Osteocyte (in vitro differentiated cells): ENCODE results near the gene PAPSS2. TPM values are rescaled to one million over a fixed set of nuclear protein-coding genes. Genes with fewer than 3 reads are reported as not detected.
A peak's percentile ranks its signal among the peaks of the same experiment; 100 is the strongest.

Source experiments
- DNase-seq: peaks from one replicate; pipeline ENCODE4 v3.0.0; 2021; ENCODE audit warnings: mixed read lengths; ENCODE audit not compliant: unreplicated experiment; ENCODE audit errors: extremely low spot score
- H3K27ac Mint-ChIP-seq: one replicate; pipeline ENCODE4 v1.8.0; 2021; ENCODE audit warnings: mild to moderate bottlenecking, mixed read lengths; ENCODE audit not compliant: unreplicated experiment
- H3K27me3 Mint-ChIP-seq: one replicate; pipeline ENCODE4 v1.8.0; 2021; ENCODE audit warnings: mixed read lengths; ENCODE audit not compliant: unreplicated experiment
- H3K36me3 Mint-ChIP-seq: one replicate; pipeline ENCODE4 v1.8.0; 2021; ENCODE audit warnings: mixed read lengths; ENCODE audit not compliant: unreplicated experiment
- H3K4me1 Mint-ChIP-seq: one replicate; pipeline ENCODE4 v1.8.0; 2021; ENCODE audit warnings: mixed read lengths; ENCODE audit not compliant: unreplicated experiment
- H3K4me3 Mint-ChIP-seq: one replicate; pipeline ENCODE4 v1.8.0; 2021; ENCODE audit warnings: mild to moderate bottlenecking, moderate library complexity, mixed read lengths; ENCODE audit not compliant: unreplicated experiment
- H3K9me3 Mint-ChIP-seq: one replicate; pipeline ENCODE4 v1.8.0; 2021; ENCODE audit warnings: mixed read lengths; ENCODE audit not compliant: unreplicated experiment
- total RNA-seq: library from RNA; stranded (reverse); gene quantifications from 2 replicates; pipeline ENCODE4 v1.2.1, GENCODE V29; 2021
- TF ChIP-seq, protein P1 (sequence below): fragments of 200-600 bp; sonication (generic); IDR thresholded peaks from 2 replicates; pipeline ENCODE4 v1.5.0; 2021; ENCODE audit warnings: antibody characterized with exemption, mild to moderate bottlenecking, moderate library complexity

The PAPSS2 gene
- total RNA-seq, 1 donor from 2014 or later: 18.5 TPM

DNA sequence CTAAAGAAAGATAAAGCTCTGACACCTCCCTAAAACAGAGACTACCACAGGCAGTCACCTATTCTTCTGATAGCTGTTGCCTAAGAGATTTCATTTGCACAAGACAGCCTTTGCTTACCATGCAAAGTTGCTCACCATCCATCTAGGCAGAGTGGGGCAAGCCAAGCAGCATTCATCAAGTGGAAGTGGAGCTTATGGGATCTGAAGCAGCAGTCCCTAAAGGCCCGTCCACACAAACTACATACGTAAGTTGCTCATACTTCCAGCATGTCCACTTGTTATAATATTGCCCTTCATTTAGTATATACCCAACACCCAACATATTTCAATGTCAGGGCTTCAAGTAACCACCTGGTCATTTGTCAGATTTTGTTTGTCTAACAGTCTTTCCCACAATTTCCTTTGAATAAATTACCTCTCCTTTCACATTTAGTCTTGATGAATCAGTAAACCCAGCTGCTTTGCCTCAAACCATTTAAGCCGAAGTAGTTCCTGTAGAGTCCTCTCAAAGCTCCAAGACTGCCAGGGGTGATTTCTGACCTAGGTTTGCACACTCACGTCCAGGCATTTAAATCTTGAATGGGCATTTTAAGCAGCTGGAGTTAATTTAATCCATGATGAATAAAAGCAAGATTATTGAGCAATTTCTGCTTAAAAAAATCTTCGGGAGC lies 90.5 kb downstream of the PAPSS2 start:
- no peak overlapping the region for H3K27ac Mint-ChIP-seq
- peaks cover 7% of the 10 kb centered on the region for H3K4me1 Mint-ChIP-seq
- no peaks in the 10 kb centered on the region for H3K27me3 Mint-ChIP-seq
- no peak for DNase-seq
- H3K36me3 Mint-ChIP-seq: peaks cover 18% of the 10 kb centered on the region
- no peak overlapping the region for H3K4me3 Mint-ChIP-seq
- TF ChIP-seq, protein P1, sequence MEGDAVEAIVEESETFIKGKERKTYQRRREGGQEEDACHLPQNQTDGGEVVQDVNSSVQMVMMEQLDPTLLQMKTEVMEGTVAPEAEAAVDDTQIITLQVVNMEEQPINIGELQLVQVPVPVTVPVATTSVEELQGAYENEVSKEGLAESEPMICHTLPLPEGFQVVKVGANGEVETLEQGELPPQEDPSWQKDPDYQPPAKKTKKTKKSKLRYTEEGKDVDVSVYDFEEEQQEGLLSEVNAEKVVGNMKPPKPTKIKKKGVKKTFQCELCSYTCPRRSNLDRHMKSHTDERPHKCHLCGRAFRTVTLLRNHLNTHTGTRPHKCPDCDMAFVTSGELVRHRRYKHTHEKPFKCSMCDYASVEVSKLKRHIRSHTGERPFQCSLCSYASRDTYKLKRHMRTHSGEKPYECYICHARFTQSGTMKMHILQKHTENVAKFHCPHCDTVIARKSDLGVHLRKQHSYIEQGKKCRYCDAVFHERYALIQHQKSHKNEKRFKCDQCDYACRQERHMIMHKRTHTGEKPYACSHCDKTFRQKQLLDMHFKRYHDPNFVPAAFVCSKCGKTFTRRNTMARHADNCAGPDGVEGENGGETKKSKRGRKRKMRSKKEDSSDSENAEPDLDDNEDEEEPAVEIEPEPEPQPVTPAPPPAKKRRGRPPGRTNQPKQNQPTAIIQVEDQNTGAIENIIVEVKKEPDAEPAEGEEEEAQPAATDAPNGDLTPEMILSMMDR: no peak
- peaks cover 3% of the 10 kb centered on the region for H3K9me3 Mint-ChIP-seq

DNA sequence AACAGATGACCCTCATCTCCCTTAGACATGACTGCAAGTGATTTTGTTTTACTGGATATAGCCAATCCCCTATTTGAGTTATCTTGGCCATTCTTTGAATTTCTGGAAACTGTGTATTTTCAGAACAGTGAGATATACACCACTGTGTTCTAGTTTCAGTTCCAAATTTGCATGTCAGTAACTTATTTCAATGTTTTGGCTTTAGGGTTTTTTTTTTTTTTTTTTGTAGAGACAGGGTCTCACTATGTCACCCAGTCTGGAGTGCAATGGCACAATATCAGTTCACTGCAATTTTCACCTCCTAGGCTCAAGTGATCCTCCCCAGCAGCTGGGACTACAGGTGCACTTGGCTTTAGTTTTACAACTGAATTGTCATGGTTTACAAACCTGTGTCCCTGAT lies 91.1 kb downstream of the PAPSS2 start:
- Mint-ChIP-seq H3K4me3 (no peak overlapping the region), H3K27ac (peak overlapping the region; percentile 35), H3K36me3 (peaks cover 14% of the 10 kb centered on the region), H3K27me3 (no peaks in the 10 kb centered on the region), H3K4me1 (peaks cover 7% of the 10 kb centered on the region), H3K9me3 (peaks cover 3% of the 10 kb centered on the region)
- no peak for DNase-seq
- TF ChIP-seq, protein P1: no peak

DNA sequence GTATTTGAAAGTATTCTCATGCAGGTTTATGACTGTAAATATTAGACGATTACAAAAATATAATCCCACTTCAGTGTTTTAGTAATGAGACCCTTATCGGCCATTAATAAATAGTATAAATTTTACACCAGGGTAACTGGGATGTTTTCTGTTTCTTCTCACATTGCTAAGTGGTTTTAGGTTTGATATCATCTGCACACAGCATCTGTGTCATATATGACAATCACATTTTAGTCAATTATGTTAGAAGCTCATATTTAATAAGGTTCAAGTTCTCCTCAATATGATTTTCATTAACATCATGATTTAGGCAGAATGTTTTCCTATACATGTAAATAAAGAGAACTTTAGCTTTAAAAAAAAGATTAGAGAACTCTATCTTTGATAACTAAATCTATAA lies 91.6 kb downstream of the PAPSS2 start:
- Mint-ChIP-seq H3K27ac (no peak overlapping the region), H3K9me3 (peaks cover 3% of the 10 kb centered on the region), H3K4me1 (peaks cover 7% of the 10 kb centered on the region), H3K27me3 (no peaks in the 10 kb centered on the region), H3K4me3 (no peak overlapping the region), H3K36me3 (peaks cover 17% of the 10 kb centered on the region)
- TF ChIP-seq, protein P1: no peak
- no peak for DNase-seq

DNA sequence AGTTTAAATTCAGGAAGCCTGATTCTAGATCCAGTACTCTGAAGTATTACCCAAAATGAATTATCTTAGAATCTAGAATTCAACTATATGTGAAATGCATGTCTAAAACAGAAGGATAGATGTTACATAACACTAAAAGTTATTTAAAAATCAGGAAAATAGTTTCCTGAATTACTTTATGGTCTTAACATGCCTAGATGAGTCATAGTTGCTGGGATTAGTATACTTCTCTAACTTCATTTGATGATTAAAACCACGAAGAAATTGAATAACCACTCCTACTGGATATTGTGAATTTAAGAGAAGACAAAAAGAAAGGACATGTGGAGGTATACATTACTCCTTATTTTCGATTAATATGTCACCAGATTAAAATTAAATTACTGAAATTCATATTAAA lies 92.9 kb downstream of the PAPSS2 start:
- Mint-ChIP-seq H3K27ac (no peak overlapping the region), H3K4me3 (no peak overlapping the region), H3K27me3 (no peaks in the 10 kb centered on the region), H3K36me3 (peaks cover 20% of the 10 kb centered on the region), H3K9me3 (peaks cover 3% of the 10 kb centered on the region), H3K4me1 (peaks cover 4% of the 10 kb centered on the region)
- DNase-seq: no peak
- TF ChIP-seq, protein P1: no peak

DNA sequence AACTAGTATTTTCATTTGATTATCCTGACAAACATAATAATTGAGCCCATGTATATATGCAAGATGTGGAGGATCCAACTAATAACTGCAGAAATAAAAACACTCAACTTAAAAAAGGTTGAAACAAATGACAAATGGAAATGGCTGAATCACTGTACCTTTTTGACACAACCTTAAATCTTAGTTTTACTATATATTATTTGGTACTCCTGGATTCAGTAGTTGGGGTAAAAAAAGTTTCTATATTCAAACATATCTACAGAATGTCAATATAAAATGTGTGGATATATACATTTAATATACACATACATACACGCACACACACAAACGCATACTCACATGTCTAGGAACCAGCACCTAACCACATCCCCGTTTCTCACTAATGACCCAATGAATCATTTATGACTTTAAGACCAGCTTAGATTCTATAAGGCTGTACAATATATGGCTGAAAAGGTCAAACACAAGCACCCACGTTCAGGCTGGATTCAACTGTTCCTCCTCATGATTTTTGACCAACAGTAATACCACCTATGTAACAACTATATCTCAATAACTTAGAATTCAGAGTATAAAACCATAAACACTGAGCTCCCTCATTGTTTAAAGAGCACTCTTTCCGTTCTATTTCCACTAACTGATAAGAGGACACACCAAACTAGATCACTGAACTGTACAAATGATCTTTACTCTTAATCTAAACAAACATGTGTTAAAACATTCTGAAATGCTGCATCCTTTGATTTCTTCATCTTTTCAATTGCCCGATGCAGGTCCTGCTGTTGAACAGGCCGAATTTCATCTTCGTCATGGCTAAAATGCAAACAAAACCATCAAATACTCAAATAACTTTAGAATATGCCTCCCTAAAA lies 94.6 kb downstream of the PAPSS2 start:
- no peak for DNase-seq
- H3K4me1 Mint-ChIP-seq: peaks cover 4% of the 10 kb centered on the region
- H3K9me3 Mint-ChIP-seq: no peaks in the 10 kb centered on the region

More for the DNA sequence above, 94.6 kb downstream of the PAPSS2 start:
- H3K27me3 Mint-ChIP-seq: no peaks in the 10 kb centered on the region
- TF ChIP-seq, protein P1: no peak
- H3K36me3 Mint-ChIP-seq: peaks cover 21% of the 10 kb centered on the region
- no peak overlapping the region for H3K27ac Mint-ChIP-seq
- H3K4me3 Mint-ChIP-seq: no peak overlapping the region
